Measurements from ENCODE around the gene GPC5. TPM values are rescaled to one million over a fixed set of nuclear protein-coding genes. Genes with fewer than 3 reads are reported as not detected.

The GPC5 gene
- total and polyA plus RNA-seq, 11 donors: 0.14 to 2.9 (median 0.84) TPM; not detected in 1

GRCh38 chr13:92317066-92317465 lies 918.6 kb downstream of the GPC5 start:
- Histone ChIP-seq H3K27ac (no peak overlapping the region), H3K36me3 (no peaks in the 10 kb centered on the region), H3K9me3 (peaks cover 0 to 6% (median 0%) of the 10 kb centered on the region in 12 donors), H3K4me3 (no peak overlapping the region), H3K4me1 (no peaks in the 10 kb centered on the region), H3K27me3 (no peaks in the 10 kb centered on the region)
- ATAC-seq (no peak), DNase-seq (no peak)
- WGBS, 4 donors: 24 to 41% (median 28%) methylated on average over 2 of the region's 2 CpGs
- TF ChIP-seq CTCF (IDR thresholded peaks at IDR 0.05) (no peak), POLR2A (IDR thresholded peaks at IDR 0.05) (no peak)
- intact Hi-C loops (cut with DNase I): no loop called here

DNA sequence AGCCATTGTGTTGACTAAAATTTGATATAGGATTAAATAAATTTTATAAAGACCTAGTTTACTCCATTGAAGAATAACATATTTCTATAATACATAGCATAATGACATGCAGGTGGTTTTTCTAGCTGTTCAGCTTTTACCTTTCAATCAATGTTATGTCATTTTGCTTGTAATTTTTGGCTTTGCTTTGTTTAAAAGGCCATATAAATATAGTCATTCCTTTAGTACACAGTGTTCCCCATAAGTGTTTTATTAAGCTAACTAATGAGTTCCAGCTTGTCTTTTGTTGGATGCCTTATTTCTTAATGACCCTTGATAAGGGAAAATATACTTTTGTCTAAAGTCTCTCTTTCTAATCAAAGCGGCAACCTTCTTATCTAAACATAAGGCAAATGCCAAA lies 921.9 kb downstream of the GPC5 start:
- ATAC-seq (no peak), DNase-seq (no peak)
- Histone ChIP-seq H3K4me1 (no peaks in the 10 kb centered on the region), H3K9me3 (peaks cover 0 to 3% (median 0%) of the 10 kb centered on the region in 12 donors), H3K4me3 (no peak overlapping the region), H3K27me3 (no peaks in the 10 kb centered on the region), H3K27ac (no peak overlapping the region), H3K36me3 (no peaks in the 10 kb centered on the region)
- whole genome bisulfite sequencing, 4 donors: 62 to 76% (median 63%) methylated on average over 1 of the region's 1 CpG
- intact Hi-C loops (cut with DNase I): no loop called here
- TF ChIP-seq CTCF (IDR thresholded peaks at IDR 0.05): no peak
- TF ChIP-seq POLR2A (IDR thresholded peaks at IDR 0.05): no peak

DNA sequence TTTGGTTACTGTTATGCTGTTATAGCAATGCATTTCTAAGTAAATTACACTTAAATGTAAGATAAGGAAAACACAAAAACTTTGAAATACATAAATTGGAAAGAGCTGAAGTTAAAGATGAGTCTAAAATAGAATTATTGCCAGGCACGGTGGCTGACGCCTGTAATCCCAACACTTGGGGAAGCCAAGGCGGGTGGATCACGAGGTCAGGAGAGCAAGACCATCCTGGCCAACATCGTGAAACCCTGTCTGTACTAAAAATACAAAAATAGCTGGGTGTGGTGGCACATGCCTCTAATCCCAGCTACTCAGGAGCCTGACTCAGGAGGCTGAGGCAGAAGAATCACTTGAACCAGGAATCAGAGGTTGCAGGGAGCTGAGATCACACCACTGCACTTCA lies 922.8 kb downstream of the GPC5 start:
- no peak for TF ChIP-seq CTCF (IDR thresholded peaks at IDR 0.05)
- TF ChIP-seq POLR2A (IDR thresholded peaks at IDR 0.05): no peak
- Histone ChIP-seq H3K4me1 (no peaks in the 10 kb centered on the region), H3K9me3 (peaks cover 0 to 3% (median 0%) of the 10 kb centered on the region in 12 donors), H3K36me3 (no peaks in the 10 kb centered on the region), H3K4me3 (no peak overlapping the region), H3K27ac (no peak overlapping the region), H3K27me3 (no peaks in the 10 kb centered on the region)
- DNase-seq (no peak), ATAC-seq (no peak)
- 50 to 62% (median 57%) methylated on average over 5 of the region's 5 CpGs for WGBS, 4 donors
- intact Hi-C loops (cut with DNase I): no loop called here

- H3K27ac ChIP-seq: no peak overlapping the region
- H3K4me3 ChIP-seq: no peak overlapping the region
- TF ChIP-seq CTCF (IDR thresholded peaks at IDR 0.05) (no peak), POLR2A (IDR thresholded peaks at IDR 0.05) (no peak)
- DNase-seq (no peak), ATAC-seq (no peak)
- peaks cover 0 to 7% (median 0%) of the 10 kb centered on the region in 12 donors for H3K9me3 ChIP-seq
- intact Hi-C loops (cut with DNase I): no loop called here
- H3K4me1 ChIP-seq: no peaks in the 10 kb centered on the region
- no peaks in the 10 kb centered on the region for H3K36me3 ChIP-seq
- H3K27me3 ChIP-seq: no peaks in the 10 kb centered on the region
- 40 to 63% (median 50%) methylated on average over 1 of the region's 1 CpG for WGBS, 4 donors
Measured at GRCh38 chr13:92345627-92346026, 947.2 kb downstream of the GPC5 start.
